ENCODE data around the gene DOK1. TPM values are rescaled to one million over a fixed set of nuclear protein-coding genes. Genes with fewer than 3 reads are reported as not detected.

Gene DOK1
- total and polyA plus RNA-seq, 8 donors: 5.7 to 14.0 (median 7.5) TPM

- WGBS, 2 donors: 70 to 80% methylated on average over 1 of the region's 1 CpG
- no peak for FAIRE-seq
- ATAC-seq: no peak
- H3K9me3 ChIP-seq: no peaks in the 10 kb centered on the region
- H3K4me1 ChIP-seq: no peaks in the 10 kb centered on the region
- intact Hi-C loops (cut with DNase I): no loop called here
- H3K36me3 ChIP-seq: no peaks in the 10 kb centered on the region
- no peak overlapping the region for H3K4me3 ChIP-seq
- TF ChIP-seq, protein P1, sequence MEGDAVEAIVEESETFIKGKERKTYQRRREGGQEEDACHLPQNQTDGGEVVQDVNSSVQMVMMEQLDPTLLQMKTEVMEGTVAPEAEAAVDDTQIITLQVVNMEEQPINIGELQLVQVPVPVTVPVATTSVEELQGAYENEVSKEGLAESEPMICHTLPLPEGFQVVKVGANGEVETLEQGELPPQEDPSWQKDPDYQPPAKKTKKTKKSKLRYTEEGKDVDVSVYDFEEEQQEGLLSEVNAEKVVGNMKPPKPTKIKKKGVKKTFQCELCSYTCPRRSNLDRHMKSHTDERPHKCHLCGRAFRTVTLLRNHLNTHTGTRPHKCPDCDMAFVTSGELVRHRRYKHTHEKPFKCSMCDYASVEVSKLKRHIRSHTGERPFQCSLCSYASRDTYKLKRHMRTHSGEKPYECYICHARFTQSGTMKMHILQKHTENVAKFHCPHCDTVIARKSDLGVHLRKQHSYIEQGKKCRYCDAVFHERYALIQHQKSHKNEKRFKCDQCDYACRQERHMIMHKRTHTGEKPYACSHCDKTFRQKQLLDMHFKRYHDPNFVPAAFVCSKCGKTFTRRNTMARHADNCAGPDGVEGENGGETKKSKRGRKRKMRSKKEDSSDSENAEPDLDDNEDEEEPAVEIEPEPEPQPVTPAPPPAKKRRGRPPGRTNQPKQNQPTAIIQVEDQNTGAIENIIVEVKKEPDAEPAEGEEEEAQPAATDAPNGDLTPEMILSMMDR (IDR thresholded peaks at IDR 0.05): no peak
- H3K27ac ChIP-seq: no peak overlapping the region
- H3K27me3 ChIP-seq: no peaks in the 10 kb centered on the region
- no peak for DNase-seq
Measured at GRCh38 chr2:74569686-74570085, 15.2 kb downstream of the DOK1 start.

DNA sequence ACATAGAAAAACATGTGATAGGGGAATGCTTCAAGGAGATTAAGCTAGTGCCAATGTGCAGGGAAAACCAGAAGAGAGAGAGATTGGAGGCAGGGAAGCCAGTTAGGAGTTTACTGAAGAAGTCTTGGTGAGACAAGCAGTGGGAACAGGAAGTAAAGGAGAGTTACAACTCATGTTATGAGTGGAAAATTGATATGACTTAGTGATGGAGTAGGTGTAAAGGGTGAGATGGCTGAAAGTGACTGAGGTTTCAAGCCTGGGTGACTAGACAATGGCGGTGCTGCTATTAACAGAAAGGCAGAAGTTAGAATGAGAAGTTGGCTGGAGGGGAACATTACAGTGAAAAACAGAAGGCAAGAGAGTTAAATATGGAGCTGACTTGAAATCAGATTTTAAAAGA, 16.5 kb downstream of the DOK1 start:
- no peak for DNase-seq
- WGBS, 2 donors: 81 to 90% methylated on average over 1 of the region's 1 CpG

DNA sequence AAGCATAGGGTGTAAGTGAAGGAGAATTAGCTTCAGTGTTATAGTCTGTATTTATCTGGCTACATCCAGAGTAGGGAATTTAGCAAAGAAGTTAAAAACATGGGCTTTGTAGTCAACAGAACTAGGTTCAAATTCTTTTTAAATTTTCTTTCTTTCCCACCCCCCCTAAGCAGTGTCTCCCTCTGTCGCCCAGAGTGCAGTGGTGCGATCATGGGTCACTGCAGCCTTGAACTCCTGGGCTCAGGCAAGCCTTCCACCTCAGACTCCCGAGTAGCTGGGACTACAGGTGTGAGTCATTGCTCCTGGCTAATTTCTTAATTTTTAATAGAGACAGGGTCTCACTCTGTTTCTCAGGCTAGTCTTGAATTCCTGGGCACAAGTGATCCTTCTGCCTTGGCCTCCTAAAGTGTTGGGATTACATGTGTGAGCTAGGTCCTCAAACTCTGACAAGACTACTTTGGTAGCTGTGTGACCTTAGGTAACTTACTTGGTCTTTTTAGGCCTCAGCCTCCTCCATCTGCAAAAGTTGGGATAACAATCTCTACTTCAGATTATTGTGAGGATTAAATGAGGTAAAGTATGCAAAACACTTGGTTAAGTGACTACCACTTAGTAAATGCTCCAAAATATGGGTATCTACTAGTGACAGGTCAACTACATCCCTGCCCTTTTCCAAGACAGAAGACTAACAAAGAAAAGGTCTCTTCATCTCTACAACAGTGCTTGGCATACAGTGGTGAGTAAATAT, 17.8 kb downstream of the DOK1 start:
- H3K36me3 ChIP-seq: no peaks in the 10 kb centered on the region
- no peaks in the 10 kb centered on the region for H3K4me1 ChIP-seq
- FAIRE-seq: no peak
- no peaks in the 10 kb centered on the region for H3K9me3 ChIP-seq
- H3K27me3 ChIP-seq: no peaks in the 10 kb centered on the region
- H3K27ac ChIP-seq: no peak overlapping the region
- no peak for ATAC-seq
- no peak for DNase-seq
- TF ChIP-seq, protein P1 (IDR thresholded peaks at IDR 0.05): no peak
- 50 to 58% methylated on average over 3 of the region's 3 CpGs for WGBS, 2 donors
- intact Hi-C loops (cut with DNase I): no loop called here
- no peak overlapping the region for H3K4me3 ChIP-seq

More for the DNA sequence above, 16.5 kb downstream of the DOK1 start:
- FAIRE-seq (no peak), ATAC-seq (no peak)
- H3K4me3 ChIP-seq: no peak overlapping the region
- H3K36me3 ChIP-seq: no peaks in the 10 kb centered on the region
- TF ChIP-seq, protein P1 (IDR thresholded peaks at IDR 0.05): no peak
- intact Hi-C loops (cut with DNase I): no loop called here
- no peaks in the 10 kb centered on the region for H3K4me1 ChIP-seq
- no peak overlapping the region for H3K27ac ChIP-seq
- no peaks in the 10 kb centered on the region for H3K27me3 ChIP-seq
- no peaks in the 10 kb centered on the region for H3K9me3 ChIP-seq

- whole genome bisulfite sequencing, 2 donors: 55 to 64% methylated on average over 7 of the region's 7 CpGs
- ATAC-seq (peak in 2 of 4 donors; percentile 17 to 31), FAIRE-seq (no peak), DNase-seq (no peak)
- H3K9me3 ChIP-seq: no peaks in the 10 kb centered on the region
- TF ChIP-seq, protein P1 (IDR thresholded peaks at IDR 0.05): no peak
- no peak overlapping the region for H3K4me3 ChIP-seq
- no peaks in the 10 kb centered on the region for H3K36me3 ChIP-seq
- intact Hi-C loops (cut with DNase I): no loop called here
- no peak overlapping the region for H3K27ac ChIP-seq
- no peaks in the 10 kb centered on the region for H3K4me1 ChIP-seq
- no peaks in the 10 kb centered on the region for H3K27me3 ChIP-seq
Measured at GRCh38 chr2:74573747-74574562, 19.4 kb downstream of the DOK1 start.

All from pancreas (tissue), 10 donors.